Measurements from ENCODE around the gene KAT6B.
"Not testable (repeated sequence)": the region's sequence is repeated elsewhere in the genome, so short reads cannot be mapped to it uniquely, and the experiment has no call there.

DNA sequence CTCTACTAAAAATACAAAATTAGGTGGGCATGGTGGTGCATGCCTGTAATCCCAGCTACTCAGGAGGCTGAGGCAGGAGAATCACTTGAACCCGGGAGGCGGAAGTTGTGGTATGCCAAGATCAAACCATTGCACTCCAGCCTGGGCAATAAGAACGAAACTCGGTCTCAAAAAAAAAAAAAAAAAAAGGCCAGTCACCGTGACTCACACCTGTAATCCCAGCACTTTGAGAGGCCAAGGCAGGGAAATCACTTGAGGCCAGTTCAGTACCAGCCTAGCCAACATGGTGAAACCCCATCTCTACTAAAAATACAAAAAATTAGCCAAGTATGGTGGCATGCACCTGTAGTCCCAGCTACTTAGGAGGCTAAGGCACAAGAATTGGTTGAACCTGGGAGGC lies 34.4 kb upstream of the KAT6B start:
- TF ChIP-seq, protein P1, sequence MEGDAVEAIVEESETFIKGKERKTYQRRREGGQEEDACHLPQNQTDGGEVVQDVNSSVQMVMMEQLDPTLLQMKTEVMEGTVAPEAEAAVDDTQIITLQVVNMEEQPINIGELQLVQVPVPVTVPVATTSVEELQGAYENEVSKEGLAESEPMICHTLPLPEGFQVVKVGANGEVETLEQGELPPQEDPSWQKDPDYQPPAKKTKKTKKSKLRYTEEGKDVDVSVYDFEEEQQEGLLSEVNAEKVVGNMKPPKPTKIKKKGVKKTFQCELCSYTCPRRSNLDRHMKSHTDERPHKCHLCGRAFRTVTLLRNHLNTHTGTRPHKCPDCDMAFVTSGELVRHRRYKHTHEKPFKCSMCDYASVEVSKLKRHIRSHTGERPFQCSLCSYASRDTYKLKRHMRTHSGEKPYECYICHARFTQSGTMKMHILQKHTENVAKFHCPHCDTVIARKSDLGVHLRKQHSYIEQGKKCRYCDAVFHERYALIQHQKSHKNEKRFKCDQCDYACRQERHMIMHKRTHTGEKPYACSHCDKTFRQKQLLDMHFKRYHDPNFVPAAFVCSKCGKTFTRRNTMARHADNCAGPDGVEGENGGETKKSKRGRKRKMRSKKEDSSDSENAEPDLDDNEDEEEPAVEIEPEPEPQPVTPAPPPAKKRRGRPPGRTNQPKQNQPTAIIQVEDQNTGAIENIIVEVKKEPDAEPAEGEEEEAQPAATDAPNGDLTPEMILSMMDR (IDR thresholded peaks at IDR 0.05), result not testable (repeated sequence)
- not testable (repeated sequence) for TF ChIP-seq POLR2AphosphoS5 (IDR thresholded peaks at IDR 0.05; ENCODE audit: insufficient read depth in 1 of 2, low read depth in 1 of 2); POLR2A (IDR thresholded peaks at IDR 0.05)

Data from vagina (tissue), 2 donors.